H1 (cell line): Measurements from ENCODE around the gene SLC15A2. TPM values are rescaled to one million over a fixed set of nuclear protein-coding genes. Genes with fewer than 3 reads are reported as not detected.

Experiments used
- CTCF ChIA-PET: fragments of 300-600 bp; sonication (Branson Sonifier 250); formaldehyde crosslinking; loops from one replicate; lab custom pipeline; 2021; ENCODE audit not compliant: partially characterized antibody; lab: Charles Lee
- POLR2A ChIA-PET: fragments of 300-600 bp; sonication (Branson Sonifier 250); formaldehyde crosslinking; loops from one replicate; lab custom pipeline; 2021; ENCODE audit warnings: inconsistent platforms; ENCODE audit not compliant: partially characterized antibody; lab: Charles Lee
- DNase-seq, 2 experiments: peaks; one replicate each; pipeline versions ENCODE4 v3.0.0 to v3.0.0-alpha.2; 2010 to 2022; ENCODE audit warnings: low spot score in 2 of 2, low read depth in 1 of 2, mixed read lengths in 1 of 2
- FAIRE-seq: peaks from 2 replicates; lab custom pipeline; 2011; peaks lifted over from hg19 to GRCh38; lab: Jason Lieb, UNC
- H2AFZ ChIP-seq: 2 replicates; pipeline ENCODE4 v1.8.1; 2012; ENCODE audit warnings: low read length, inconsistent platforms
- H2AK5ac ChIP-seq: 2 replicates; pipeline ENCODE4 v1.6.1; 2013; ENCODE audit warnings: low read depth, low read length
- H2BK120ac ChIP-seq: replicated peaks from 2 replicates; pipeline ENCODE3; 2013; ENCODE audit warnings: low read depth, low read length, inconsistent platforms
- H2BK12ac ChIP-seq: 2 replicates; pipeline ENCODE4 v1.6.1; 2013; ENCODE audit warnings: low read depth, low read length
- H2BK15ac ChIP-seq: 2 replicates; pipeline ENCODE4 v1.6.1; 2013; ENCODE audit warnings: low read length
- H2BK20ac ChIP-seq: 2 replicates; pipeline ENCODE4 v1.6.1; 2013; ENCODE audit warnings: low read length
- H2BK5ac ChIP-seq: 2 replicates; pipeline ENCODE4 v1.6.1; 2013; ENCODE audit warnings: low read depth, low read length
- H3K14ac ChIP-seq: 2 replicates; pipeline ENCODE4 v1.6.1; 2013; ENCODE audit warnings: inconsistent platforms; ENCODE audit not compliant: insufficient read length
- H3K18ac ChIP-seq: 2 replicates; pipeline ENCODE4 v1.6.1; 2013; ENCODE audit warnings: low read length; ENCODE audit errors: extremely low read depth
- H3K23ac ChIP-seq: 2 replicates; pipeline ENCODE4 v1.6.1; 2013; ENCODE audit warnings: inconsistent platforms; ENCODE audit not compliant: insufficient read length
- H3K23me2 ChIP-seq: 2 replicates; pipeline ENCODE4 v1.6.1; 2013; ENCODE audit warnings: low read depth, low read length
- H3K27ac ChIP-seq: 2 replicates; pipeline ENCODE4 v1.6.1; 2011; ENCODE audit warnings: low read depth, low read length, inconsistent platforms
- H3K27me3 ChIP-seq, 4 experiments: replicated peaks in 1 of 4; 1 replicate in 1 of 4; 2 replicates in 3 of 4; pipeline versions ENCODE4 v1.6.1 to v1.8.1; 2011 to 2013; ENCODE audit warnings: low read length in 3 of 4, mild to moderate bottlenecking in 3 of 4, inconsistent platforms in 2 of 4, mixed read lengths in 2 of 4, moderate library complexity in 1 of 4; ENCODE audit not compliant: control insufficient read depth in 3 of 4, insufficient read depth in 3 of 4; ENCODE audit errors: extremely low read depth in 1 of 4
- H3K36me3 ChIP-seq, 4 experiments: 2 replicates each; pipeline versions ENCODE4 v1.6.1 to v1.8.1; 2011 to 2013; ENCODE audit warnings: mild to moderate bottlenecking in 4 of 4, low read length in 3 of 4, moderate library complexity in 2 of 4, control low read depth in 1 of 4, inconsistent platforms in 1 of 4; ENCODE audit not compliant: insufficient read depth in 4 of 4, control insufficient read depth in 2 of 4
- H3K4ac ChIP-seq: replicated peaks from 2 replicates; pipeline ENCODE3; 2013; ENCODE audit warnings: low read length, low read depth, mixed read lengths, inconsistent platforms; ENCODE audit not compliant: insufficient read length
- H3K4me1 ChIP-seq, 4 experiments: replicated peaks in 1 of 4; 1 replicate in 1 of 4; 2 replicates in 3 of 4; pipeline versions ENCODE4 v1.6.1 to v1.8.1; 2011 to 2013; ENCODE audit warnings: low read length in 3 of 4, inconsistent platforms in 2 of 4, mixed read lengths in 1 of 4; ENCODE audit not compliant: insufficient read depth in 4 of 4, control insufficient read depth in 3 of 4
- H3K4me2 ChIP-seq, 2 experiments: 2 replicates each; pipeline versions ENCODE4 v1.6.1 to v1.8.1; 2011 to 2013; ENCODE audit warnings: low read depth in 2 of 2, low read length in 2 of 2, control low read depth in 1 of 2, inconsistent platforms in 1 of 2, mild to moderate bottlenecking in 1 of 2; ENCODE audit not compliant: insufficient read depth in 1 of 2
- H3K4me3 ChIP-seq, 4 experiments: fragments of 200-600, 300-600 bp in 1 of 4; sonication (generic), shearing (Covaris generic), sonication (Bioruptor Twin) in 1 of 4; 2 replicates each; pipeline versions ENCODE4 v1.5.1 to v1.8.1; 2011 to 2016; ENCODE audit warnings: low read length in 4 of 4, low read depth in 3 of 4, control low read depth in 2 of 4, inconsistent platforms in 2 of 4, mild to moderate bottlenecking in 2 of 4, mixed read lengths in 1 of 4, moderate library complexity in 1 of 4; ENCODE audit not compliant: insufficient read depth in 2 of 4; ENCODE audit errors: extremely low read depth in 1 of 4
- H3K56ac ChIP-seq: replicated peaks from 2 replicates; pipeline ENCODE3; 2013; ENCODE audit warnings: low read depth, mild to moderate bottlenecking, mixed read lengths, low read length, inconsistent platforms; ENCODE audit not compliant: insufficient read length
- H3K79me1 ChIP-seq: 2 replicates; pipeline ENCODE4 v1.6.1; 2013; ENCODE audit warnings: low read depth, low read length, control low read depth
- H3K79me2 ChIP-seq, 2 experiments: 2 replicates each; pipeline versions ENCODE4 v1.6.1 to v1.8.1; 2012 to 2013; ENCODE audit warnings: low read length in 2 of 2, mild to moderate bottlenecking in 2 of 2, inconsistent platforms in 1 of 2; ENCODE audit not compliant: insufficient read depth in 2 of 2, control insufficient read depth in 1 of 2
- H3K9ac ChIP-seq, 4 experiments: replicated peaks in 1 of 4; 1 replicate in 1 of 4; 2 replicates in 3 of 4; pipeline versions ENCODE4 v1.6.1 to v1.8.1; 2011 to 2013; ENCODE audit warnings: low read depth in 3 of 4, low read length in 3 of 4, control low read depth in 2 of 4, mild to moderate bottlenecking in 2 of 4, moderate library complexity in 2 of 4, inconsistent platforms in 1 of 4; ENCODE audit errors: extremely low read depth in 1 of 4
- H3K9me3 ChIP-seq, 2 experiments: 2 replicates each; pipeline versions ENCODE4 v1.6.1 to v1.8.1; 2012 to 2013; ENCODE audit warnings: mild to moderate bottlenecking in 2 of 2, moderate library complexity in 2 of 2, control low read depth in 1 of 2, inconsistent platforms in 1 of 2, low read depth in 1 of 2, low read length in 1 of 2, mixed read lengths in 1 of 2; ENCODE audit not compliant: insufficient read depth in 2 of 2
- H4K20me1 ChIP-seq, 2 experiments: replicated peaks in 1 of 2; 2 replicates each; pipeline versions ENCODE3 to v1.8.1; 2011 to 2013; ENCODE audit warnings: inconsistent platforms in 2 of 2, low read length in 2 of 2, mild to moderate bottlenecking in 1 of 2; ENCODE audit not compliant: insufficient read depth in 2 of 2, control insufficient read depth in 1 of 2
- H4K5ac ChIP-seq: 2 replicates; pipeline ENCODE4 v1.6.1; 2013; ENCODE audit warnings: low read length, low read depth, mixed read lengths, inconsistent platforms; ENCODE audit not compliant: insufficient read length
- H4K8ac ChIP-seq: 2 replicates; pipeline ENCODE4 v1.8.0; 2013; ENCODE audit warnings: mild to moderate bottlenecking, moderate library complexity, low read length, inconsistent platforms; ENCODE audit not compliant: insufficient read depth; ENCODE audit errors: extremely low read depth
- H4K91ac ChIP-seq: replicated peaks from 2 replicates; pipeline ENCODE3; 2013; ENCODE audit warnings: low read length, mixed read lengths, inconsistent platforms; ENCODE audit not compliant: insufficient read length
- SP4 ChIP-seq: IDR thresholded peaks from 2 replicates; pipeline ENCODE4 v1.6.1; 2012; ENCODE audit warnings: low read length, inconsistent platforms
- WGBS, 2 experiments: shearing (Covaris generic) in 1 of 2; methylation state at CpG; one replicate each; pipeline versions ENCODE4 v1.1.6 to v1.1.7; 2013 to 2015; ENCODE audit warnings: low lambda C conversion rate in 2 of 2, mixed read lengths in 2 of 2, inconsistent platforms in 1 of 2, low coverage in 1 of 2, missing lambda C conversion rate in 1 of 2; ENCODE audit not compliant: insufficient replicate concordance in 2 of 2, insufficient coverage in 1 of 2, insufficient read length in 1 of 2; ENCODE audit errors: extremely low coverage in 1 of 2, missing lambda C conversion rate in 1 of 2; 5-methylcytosine and 5-hydroxymethylcytosine counted together
- polyA plus RNA-seq, 7 experiments: library from polyadenylated mRNA; depleted of rRNA in 3 of 7; stranded (reverse) in 5 of 7; unstranded in 2 of 7; fragments of >200 nt in 5 of 7; fragments of 200-250 nt in 2 of 7; gene quantifications; 1 replicate in 5 of 7; 2 replicates in 1 of 7; 4 replicates in 1 of 7; pipeline versions ENCODE4 v1.2.1 to v1.2.3, GENCODE V29; 2011 to 2013; ENCODE audit warnings: missing spikeins in 2 of 7, mixed read lengths in 2 of 7
- total RNA-seq: library from RNA; stranded (reverse); fragmentation: NEBNext Ultra II Directional; extraction: Animal tissue kit (Norgen Biotek cat#: 25700); gene quantifications from 2 replicates; pipeline ENCODE4 v1.2.1, GENCODE V29; 2021

Gene SLC15A2
- total and polyA plus RNA-seq, 2 of the 8 experiments (the other 6 are each of a cell fraction or from before 2014, with no cell fraction given) = 2.0 to 3.6 TPM

DNA sequence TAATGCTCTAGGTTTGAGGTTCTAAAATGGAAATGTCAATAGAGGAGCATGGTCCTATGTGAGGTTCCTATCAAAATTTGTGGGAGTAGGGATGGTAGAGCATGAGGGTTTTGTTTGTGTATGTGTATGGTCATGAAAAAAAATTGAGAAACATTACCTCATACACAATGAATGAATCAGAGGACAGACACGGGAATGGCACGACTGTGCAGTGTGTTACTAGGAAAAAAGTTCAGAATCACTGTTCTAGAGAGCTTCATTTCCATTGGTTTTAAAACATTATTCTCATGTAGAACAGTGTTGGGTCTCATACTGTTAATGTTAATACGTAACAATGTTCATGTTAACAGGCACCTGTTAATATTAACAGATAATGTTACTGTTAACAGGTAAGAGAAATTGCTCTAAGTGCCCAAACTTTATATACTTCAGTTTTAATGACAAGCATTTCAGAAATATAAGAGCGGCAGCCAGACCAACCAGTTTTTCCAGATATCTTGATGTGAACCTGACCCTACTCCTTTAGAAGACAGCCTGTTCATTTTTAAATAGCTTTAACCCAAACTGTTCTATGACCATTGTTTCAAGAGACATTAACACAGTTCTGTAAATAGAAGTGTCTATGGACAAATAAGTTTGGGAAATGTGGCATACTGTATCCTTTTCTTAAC, 48.0 kb downstream of the SLC15A2 start:
- WGBS, 2 experiments = 88% methylated on average over 4 of the region's 4 CpGs; no CpG with 5 or more reads in 1 of the 2 experiments
- POLR2A ChIA-PET = no interaction called here
- Histone ChIP-seq H3K4me3 (no peak overlapping the region), H4K5ac (no peak overlapping the region), H3K9ac (no peak overlapping the region), H3K23me2 (no peaks in the 10 kb centered on the region), H2BK15ac (no peak overlapping the region), H4K91ac (no peak overlapping the region), H2AK5ac (no peak overlapping the region), H3K9me3 (no peaks in the 10 kb centered on the region; a peak in 1 of 4 replicates), H3K27me3 (no peaks in the 10 kb centered on the region), H3K23ac (no peak overlapping the region), H2AFZ (no peak overlapping the region), H2BK20ac (no peak overlapping the region), H2BK5ac (no peak overlapping the region), H3K36me3 (no peaks in the 10 kb centered on the region; a peak in 1 of 8 replicates), H2BK12ac (no peak overlapping the region), H4K20me1 (no peaks in the 10 kb centered on the region), H3K4me1 (peaks cover 0 to 10% (median 0%) of the 10 kb centered on the region in 4 experiments; a peak in 2 of 7 replicates), H3K56ac (no peak overlapping the region), H3K18ac (no peak overlapping the region), H3K79me1 (no peaks in the 10 kb centered on the region), H4K8ac (no peak overlapping the region), H3K14ac (no peak overlapping the region), H3K4ac (no peak overlapping the region), H3K79me2 (no peaks in the 10 kb centered on the region), H3K4me2 (no peak overlapping the region), H3K27ac (no peak overlapping the region), H2BK120ac (no peak overlapping the region)
- no peak for TF ChIP-seq SP4
- DNase-seq (no peak), FAIRE-seq (no peak)
- CTCF ChIA-PET = interaction anchor here (0.9 to 1.6 kb wide), 5 partner anchors 11 to 59 kb away, joined by 3 to 5 read pairs (median 3); no protein-coding TSS in a partner anchor
